ENCODE measurements around the gene AIRE. TPM values are rescaled to one million over a fixed set of nuclear protein-coding genes. Genes with fewer than 3 reads are reported as not detected.
A peak's percentile ranks its signal among the peaks of the same experiment; 100 is the strongest.

Gene AIRE
- total and polyA plus RNA-seq, 8 donors = 0.06 to 0.21 (median 0.09) TPM; not detected in 2

DNA sequence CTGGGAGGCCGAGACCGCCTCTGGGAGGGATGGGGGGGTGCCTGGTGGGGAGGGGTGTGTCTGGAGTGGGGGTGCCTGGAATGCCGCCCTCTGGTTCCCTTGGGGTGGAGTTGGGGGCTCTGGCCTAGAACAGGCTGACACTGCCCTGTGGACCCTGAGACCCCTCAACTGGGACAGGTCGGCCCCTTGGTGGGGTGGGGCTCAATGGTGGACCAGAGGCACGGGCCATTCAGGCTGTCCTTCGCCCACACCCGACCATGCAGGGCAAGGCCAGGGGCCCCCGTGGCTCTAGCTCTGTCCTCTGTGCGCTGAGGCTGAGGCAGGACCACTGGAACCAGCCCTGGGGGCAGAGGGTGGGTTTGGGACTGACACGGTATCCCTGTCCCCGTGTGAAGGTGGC lies 28.9 kb downstream of the AIRE start:
- peaks cover 0 to 98% of the 10 kb centered on the region in 2 donors for H3K36me3 ChIP-seq

DNA sequence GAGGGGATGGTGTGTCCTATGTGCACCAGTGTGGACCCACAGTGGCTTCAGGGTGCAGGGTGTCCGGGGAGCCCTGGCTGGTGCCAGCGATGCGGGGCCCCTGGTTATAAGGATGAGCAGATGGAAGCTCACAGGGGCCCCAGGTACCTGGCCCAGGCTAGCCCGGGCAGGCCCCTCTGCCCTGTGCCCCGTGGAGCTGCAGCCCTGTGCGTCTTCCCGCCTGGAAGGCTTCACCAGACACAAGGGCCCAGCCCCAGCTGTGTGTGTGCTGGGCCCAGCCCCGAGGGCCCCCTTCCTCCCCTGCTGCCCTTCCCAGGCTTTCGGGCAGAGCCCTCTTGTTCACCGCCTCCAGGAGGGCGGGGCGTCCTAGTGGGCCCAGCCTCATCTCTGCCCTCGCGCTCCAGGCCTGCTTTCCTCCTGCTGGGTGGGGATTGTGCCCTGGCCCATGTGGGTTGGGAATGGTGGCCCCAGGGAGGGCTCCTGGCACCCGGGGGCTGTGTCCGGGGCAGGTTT lies 30.1 kb downstream of the AIRE start:
- intact Hi-C loops (cut with DNase I) = no loop called here
- no peak overlapping the region for H3K4me3 ChIP-seq
- peaks cover 0 to 98% of the 10 kb centered on the region in 2 donors for H3K36me3 ChIP-seq
- no peak for DNase-seq
- TF ChIP-seq, protein P1, sequence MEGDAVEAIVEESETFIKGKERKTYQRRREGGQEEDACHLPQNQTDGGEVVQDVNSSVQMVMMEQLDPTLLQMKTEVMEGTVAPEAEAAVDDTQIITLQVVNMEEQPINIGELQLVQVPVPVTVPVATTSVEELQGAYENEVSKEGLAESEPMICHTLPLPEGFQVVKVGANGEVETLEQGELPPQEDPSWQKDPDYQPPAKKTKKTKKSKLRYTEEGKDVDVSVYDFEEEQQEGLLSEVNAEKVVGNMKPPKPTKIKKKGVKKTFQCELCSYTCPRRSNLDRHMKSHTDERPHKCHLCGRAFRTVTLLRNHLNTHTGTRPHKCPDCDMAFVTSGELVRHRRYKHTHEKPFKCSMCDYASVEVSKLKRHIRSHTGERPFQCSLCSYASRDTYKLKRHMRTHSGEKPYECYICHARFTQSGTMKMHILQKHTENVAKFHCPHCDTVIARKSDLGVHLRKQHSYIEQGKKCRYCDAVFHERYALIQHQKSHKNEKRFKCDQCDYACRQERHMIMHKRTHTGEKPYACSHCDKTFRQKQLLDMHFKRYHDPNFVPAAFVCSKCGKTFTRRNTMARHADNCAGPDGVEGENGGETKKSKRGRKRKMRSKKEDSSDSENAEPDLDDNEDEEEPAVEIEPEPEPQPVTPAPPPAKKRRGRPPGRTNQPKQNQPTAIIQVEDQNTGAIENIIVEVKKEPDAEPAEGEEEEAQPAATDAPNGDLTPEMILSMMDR (IDR thresholded peaks at IDR 0.05) = no peak
- no peaks in the 10 kb centered on the region for H3K9me3 ChIP-seq
- no peaks in the 10 kb centered on the region for H3K27me3 ChIP-seq
- no peak for ATAC-seq
- no peaks in the 10 kb centered on the region for H3K4me1 ChIP-seq
- no peak overlapping the region for H3K27ac ChIP-seq

More for the DNA sequence above, 28.9 kb downstream of the AIRE start:
- Histone ChIP-seq H3K27me3 (no peaks in the 10 kb centered on the region), H3K4me3 (no peak overlapping the region), H3K27ac (no peak overlapping the region), H3K4me1 (no peaks in the 10 kb centered on the region), H3K9me3 (no peaks in the 10 kb centered on the region)
- intact Hi-C loops (cut with DNase I) = no loop called here
- TF ChIP-seq, protein P1 (IDR thresholded peaks at IDR 0.05) = no peak
- DNase-seq = no peak
- ATAC-seq = no peak

DNA sequence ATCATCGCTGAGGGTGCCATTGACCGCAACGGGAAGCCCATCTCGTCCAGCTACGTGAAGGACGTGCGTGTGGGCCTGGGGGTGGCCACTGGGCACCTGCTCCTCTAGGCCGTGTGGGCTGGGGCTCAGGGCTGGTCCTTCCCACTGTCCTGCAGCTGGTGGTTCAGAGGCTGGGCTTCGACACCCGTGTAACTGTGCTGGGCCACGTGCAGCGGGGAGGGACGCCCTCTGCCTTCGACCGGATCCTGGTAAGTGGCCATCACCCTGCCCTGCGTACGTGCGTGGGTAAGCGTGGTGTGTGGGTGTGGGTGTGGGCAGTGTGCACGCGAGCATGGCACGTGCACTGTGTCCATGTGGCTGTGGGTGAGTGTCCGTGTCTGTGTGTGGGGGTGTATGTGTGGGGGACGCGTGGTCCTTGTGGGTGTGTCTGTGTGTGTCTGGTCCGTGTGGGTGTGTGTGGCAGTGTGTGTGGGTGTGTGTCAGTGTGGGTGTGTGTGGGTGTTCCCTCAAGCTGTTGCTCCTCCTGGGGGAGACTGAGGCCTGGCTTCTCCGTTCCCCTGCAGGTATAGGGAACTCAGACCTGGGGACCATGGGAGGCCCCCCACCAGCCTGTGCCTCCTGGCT lies 30.7 kb downstream of the AIRE start:
- Histone ChIP-seq H3K9me3 (no peaks in the 10 kb centered on the region), H3K36me3 (peaks cover 0 to 98% of the 10 kb centered on the region in 2 donors), H3K27me3 (no peaks in the 10 kb centered on the region), H3K27ac (no peak overlapping the region), H3K4me3 (no peak overlapping the region), H3K4me1 (no peaks in the 10 kb centered on the region)
- intact Hi-C loops (cut with DNase I) = no loop called here
- TF ChIP-seq, protein P1 (IDR thresholded peaks at IDR 0.05) = no peak
- no peak for DNase-seq
- ATAC-seq = no peak

DNA sequence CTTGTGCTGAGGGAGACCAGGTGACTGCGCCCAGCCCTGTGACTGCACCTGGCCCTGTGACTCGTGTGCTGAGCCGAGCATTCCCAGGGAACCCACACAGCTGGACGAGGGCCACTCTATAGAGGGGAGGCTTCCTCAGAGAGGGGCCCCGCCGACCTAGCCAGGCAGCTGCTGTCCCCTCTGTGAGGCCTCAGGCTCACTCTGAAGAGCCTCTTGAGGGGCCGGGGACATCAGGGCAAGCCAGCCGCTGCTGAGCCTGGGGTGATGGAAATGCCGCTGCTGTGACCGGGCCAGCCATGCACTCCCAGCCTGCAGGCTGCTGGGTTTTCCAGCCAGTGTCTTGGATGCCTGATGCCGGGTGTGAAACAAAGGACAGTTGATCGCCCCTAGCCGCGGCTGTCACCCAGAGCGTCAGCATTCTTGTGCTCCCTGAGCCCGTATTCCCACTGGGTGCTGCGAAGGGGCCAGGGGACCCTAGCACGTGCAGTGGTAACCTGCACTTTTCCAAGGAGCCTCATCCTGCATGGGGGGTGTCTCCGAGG lies 31.6 kb downstream of the AIRE start:
- Histone ChIP-seq H3K4me3 (no peak overlapping the region), H3K27me3 (no peaks in the 10 kb centered on the region), H3K9me3 (no peaks in the 10 kb centered on the region), H3K4me1 (no peaks in the 10 kb centered on the region), H3K27ac (no peak overlapping the region), H3K36me3 (peaks cover 0 to 98% of the 10 kb centered on the region in 2 donors)
- TF ChIP-seq, protein P1 (IDR thresholded peaks at IDR 0.05) = no peak
- ATAC-seq (no peak), DNase-seq (no peak)
- intact Hi-C loops (cut with DNase I) = no loop called here

DNA sequence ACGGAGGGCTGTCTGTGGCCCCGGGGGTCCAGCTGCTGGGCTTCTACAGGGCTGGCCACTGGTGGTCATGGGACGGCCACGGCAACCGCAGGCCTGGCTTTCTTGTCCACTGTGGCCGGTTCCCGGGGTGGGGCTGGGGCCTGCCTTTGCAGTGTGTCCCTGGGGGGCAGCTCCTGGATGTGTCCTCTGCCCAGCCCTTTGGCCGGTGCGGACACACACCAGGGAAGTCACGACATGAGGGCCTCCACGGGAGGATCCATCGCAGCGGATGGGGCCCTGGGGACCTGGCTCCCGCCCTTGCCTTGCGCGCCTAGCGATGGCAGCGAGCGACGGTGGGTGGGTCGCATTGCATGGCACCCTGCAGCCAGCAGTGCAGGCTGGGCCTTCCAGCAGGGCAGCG lies 32.2 kb downstream of the AIRE start:
- no peaks in the 10 kb centered on the region for H3K4me1 ChIP-seq
- DNase-seq = peak in 1 of 4 donors; percentile 65
- peaks cover 0 to 98% of the 10 kb centered on the region in 2 donors for H3K36me3 ChIP-seq
- TF ChIP-seq, protein P1 (IDR thresholded peaks at IDR 0.05) = no peak
- no peak for ATAC-seq
- H3K9me3 ChIP-seq = no peaks in the 10 kb centered on the region
- no peak overlapping the region for H3K4me3 ChIP-seq
- intact Hi-C loops (cut with DNase I) = no loop called here
- no peaks in the 10 kb centered on the region for H3K27me3 ChIP-seq
- H3K27ac ChIP-seq = no peak overlapping the region
